Peyer's patch (tissue), 4 donors: ENCODE measurements around the gene TBC1D22B. TPM values are rescaled to one million over a fixed set of nuclear protein-coding genes. Genes with fewer than 3 reads are reported as not detected.

Source experiments
- DNase-seq, 3 donors: peaks; one replicate each; pipeline ENCODE4 v3.0.0-alpha.2; 2017 to 2019
- H3K27ac ChIP-seq, 4 donors: fragments of 200-600 bp; sonication (generic); one replicate each; pipeline ENCODE4 v1.5.1; 2016 to 2019
- H3K27me3 ChIP-seq, 2 donors: fragments of 200-600 bp; sonication (generic); one replicate each; pipeline ENCODE4 v1.5.1; 2019
- H3K36me3 ChIP-seq, 3 donors: fragments of 200-600 bp; sonication (generic); one replicate each; pipeline ENCODE4 v1.5.1; 2016 to 2019
- H3K4me1 ChIP-seq, 4 donors: fragments of 200-600 bp; sonication (generic); one replicate each; pipeline ENCODE4 v1.5.1; 2016 to 2019
- H3K4me3 ChIP-seq, 4 donors: fragments of 200-600 bp; sonication (generic); 1 replicate in 3 of 4; 2 replicates in 1 of 4; pipeline ENCODE4 v1.5.1; 2016 to 2019; ENCODE audit warnings: mild to moderate bottlenecking in 1 of 4
- H3K9me3 ChIP-seq, 4 donors: fragments of 200-600 bp; sonication (generic); one replicate each; pipeline ENCODE4 v1.5.1; 2016 to 2019; ENCODE audit warnings: mild to moderate bottlenecking in 1 of 4
- CTCF ChIP-seq, 6 experiments: fragments of 450-650 bp in 4 of 6; fragments of 200-600 bp in 2 of 6; sonication (generic) in 1 of 6; IDR thresholded peaks; one replicate each; pipeline ENCODE4 v1.5.1; 2017 to 2019; ENCODE audit warnings: antibody characterized with exemption in 6 of 6, mild to moderate bottlenecking in 3 of 6, moderate library complexity in 1 of 6
- POLR2A ChIP-seq, 2 donors: fragments of 450-650 bp; IDR thresholded peaks; one replicate each; pipeline ENCODE4 v1.5.1; 2017; ENCODE audit warnings: antibody characterized with exemption in 2 of 2, mild to moderate bottlenecking in 2 of 2, moderate library complexity in 2 of 2
- total RNA-seq, 4 donors: library from RNA; depleted of rRNA; stranded (reverse); fragments of >200 nt; gene quantifications; one replicate each; pipeline ENCODE4 v1.1.0, GENCODE V29; 2016

Gene TBC1D22B
- total RNA-seq, 4 donors from 2014 or later: 12.4 to 23.3 (median 19.0) TPM

- H3K4me1 ChIP-seq: peaks cover 0 to 12% (median 0%) of the 10 kb centered on the region in 4 donors
- no peak for DNase-seq
- no peak overlapping the region for H3K4me3 ChIP-seq
- H3K27me3 ChIP-seq: no peaks in the 10 kb centered on the region
- no peaks in the 10 kb centered on the region for H3K9me3 ChIP-seq
- H3K36me3 ChIP-seq: no peaks in the 10 kb centered on the region
- no peak overlapping the region for H3K27ac ChIP-seq
- TF ChIP-seq POLR2A (IDR thresholded peaks at IDR 0.05) (no peak), CTCF (IDR thresholded peaks at IDR 0.05) (no peak)
Measured at GRCh38 chr6:37260444-37260843, 2.9 kb downstream of the TBC1D22B start.

DNA sequence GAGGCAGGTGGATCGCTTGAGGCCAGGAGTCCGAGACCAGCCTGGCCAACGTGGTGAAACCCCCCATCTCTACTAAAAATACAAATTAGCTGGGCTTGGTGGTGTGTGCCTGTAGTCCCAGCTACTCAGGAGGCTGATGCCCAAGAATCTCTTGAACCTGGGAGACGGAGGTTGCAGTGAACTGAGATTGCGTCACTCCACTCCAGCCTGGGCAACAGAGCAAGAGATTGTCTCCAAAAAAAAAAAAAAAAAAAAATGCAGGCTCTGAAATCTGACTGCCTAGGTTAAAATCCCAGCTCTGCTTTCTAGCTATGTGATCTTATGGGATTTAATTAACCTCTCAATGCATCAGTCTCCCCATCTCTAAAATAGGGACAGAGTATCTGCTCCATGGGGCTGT lies 3.6 kb downstream of the TBC1D22B start:
- TF ChIP-seq POLR2A (IDR thresholded peaks at IDR 0.05): no peak
- no peak for TF ChIP-seq CTCF (IDR thresholded peaks at IDR 0.05)
- H3K4me1 ChIP-seq: peaks cover 0 to 12% (median 0%) of the 10 kb centered on the region in 4 donors
- no peak for DNase-seq
- no peak overlapping the region for H3K27ac ChIP-seq
- H3K27me3 ChIP-seq: no peaks in the 10 kb centered on the region
- no peak overlapping the region for H3K4me3 ChIP-seq
- no peaks in the 10 kb centered on the region for H3K36me3 ChIP-seq
- no peaks in the 10 kb centered on the region for H3K9me3 ChIP-seq

DNA sequence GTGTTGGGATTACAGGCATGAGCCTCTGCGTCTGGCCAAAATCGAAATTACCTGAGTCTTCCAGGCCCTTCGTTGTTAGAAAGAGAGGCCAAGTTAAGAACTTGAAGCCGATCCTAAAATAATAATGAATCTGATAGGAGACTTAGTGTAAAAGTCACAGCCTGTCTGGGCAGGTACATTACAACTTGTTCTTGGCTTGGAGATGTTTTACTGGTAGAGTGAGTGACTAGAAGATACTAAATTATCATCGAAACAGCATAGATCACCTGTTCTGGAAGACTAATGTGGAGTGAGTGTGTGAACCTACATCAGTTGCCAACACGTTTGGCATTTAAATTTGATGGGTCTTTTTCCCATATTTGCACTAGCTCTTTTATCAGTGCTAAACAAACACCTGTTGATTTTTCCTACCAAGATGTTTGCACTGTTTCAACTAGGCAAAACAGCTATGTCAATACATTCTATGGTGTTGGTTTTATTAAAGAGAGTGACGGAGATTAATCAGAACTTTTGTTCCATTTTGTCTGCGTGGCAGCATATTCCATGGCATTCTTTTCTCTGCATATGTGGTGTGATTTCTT lies 5.0 kb downstream of the TBC1D22B start:
- no peaks in the 10 kb centered on the region for H3K36me3 ChIP-seq
- no peak for DNase-seq
- TF ChIP-seq CTCF (IDR thresholded peaks at IDR 0.05) (no peak), POLR2A (IDR thresholded peaks at IDR 0.05) (no peak)
- no peak overlapping the region for H3K4me3 ChIP-seq
- peaks cover 0 to 12% (median 0%) of the 10 kb centered on the region in 4 donors for H3K4me1 ChIP-seq
- H3K27me3 ChIP-seq: no peaks in the 10 kb centered on the region
- no peaks in the 10 kb centered on the region for H3K9me3 ChIP-seq
- no peak overlapping the region for H3K27ac ChIP-seq

GRCh38 chr6:37265001-37265400 lies 7.4 kb downstream of the TBC1D22B start:
- Histone ChIP-seq H3K27me3 (no peaks in the 10 kb centered on the region), H3K4me1 (no peaks in the 10 kb centered on the region), H3K27ac (no peak overlapping the region), H3K4me3 (no peak overlapping the region), H3K9me3 (no peaks in the 10 kb centered on the region), H3K36me3 (peaks cover 0 to 12% (median 0%) of the 10 kb centered on the region in 3 donors)
- TF ChIP-seq CTCF (IDR thresholded peaks at IDR 0.05): no peak
- no peak for TF ChIP-seq POLR2A (IDR thresholded peaks at IDR 0.05)
- DNase-seq: no peak

GRCh38 chr6:37265860-37266259 lies 8.3 kb downstream of the TBC1D22B start:
- H3K9me3 ChIP-seq: no peaks in the 10 kb centered on the region
- H3K4me3 ChIP-seq: no peak overlapping the region
- peaks cover 0 to 19% (median 0%) of the 10 kb centered on the region in 3 donors for H3K36me3 ChIP-seq
- no peaks in the 10 kb centered on the region for H3K4me1 ChIP-seq
- H3K27me3 ChIP-seq: no peaks in the 10 kb centered on the region
- TF ChIP-seq POLR2A (IDR thresholded peaks at IDR 0.05): no peak
- no peak for TF ChIP-seq CTCF (IDR thresholded peaks at IDR 0.05)
- no peak for DNase-seq
- H3K27ac ChIP-seq: no peak overlapping the region

DNA sequence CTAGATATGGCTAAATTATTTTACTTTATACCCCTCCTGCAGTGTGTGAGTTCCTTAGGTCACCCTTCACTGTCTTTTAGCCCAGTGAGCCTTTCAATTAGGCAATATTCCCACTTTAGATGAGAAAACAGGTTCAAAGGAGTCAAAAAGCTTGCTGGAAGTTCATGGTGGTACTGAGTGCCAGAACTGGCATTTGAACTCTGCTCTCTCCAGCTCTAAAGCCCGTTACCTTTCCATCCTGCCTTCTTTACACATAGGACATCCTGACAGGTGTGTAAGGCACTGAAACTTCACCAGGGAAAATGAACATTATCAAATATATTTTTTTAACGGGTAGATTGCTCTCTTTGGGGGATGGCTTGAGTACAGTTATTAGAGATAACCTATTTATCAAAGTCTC lies 11.5 kb downstream of the TBC1D22B start:
- Histone ChIP-seq H3K27ac (no peak overlapping the region), H3K27me3 (no peaks in the 10 kb centered on the region), H3K4me3 (no peak overlapping the region), H3K4me1 (no peaks in the 10 kb centered on the region), H3K36me3 (peaks cover 0 to 22% (median 0%) of the 10 kb centered on the region in 3 donors), H3K9me3 (no peaks in the 10 kb centered on the region)
- DNase-seq: no peak
- no peak for TF ChIP-seq CTCF (IDR thresholded peaks at IDR 0.05)
- TF ChIP-seq POLR2A (IDR thresholded peaks at IDR 0.05): no peak
